H1 (cell line): Measurements from ENCODE around the gene HMGN3. TPM values are rescaled to one million over a fixed set of nuclear protein-coding genes. Genes with fewer than 3 reads are reported as not detected.

ENCODE experiments used
- RNF2 ChIP-seq: fragments of 200-900, 300-1000 bp; sonication (generic); IDR thresholded peaks from 2 replicates; pipeline ENCODE4 v1.7.1; 2016; ENCODE audit warnings: borderline replicate concordance, low read depth, mild to moderate bottlenecking, antibody characterized with exemption, low read length; ENCODE audit not compliant: poor library complexity, severe bottlenecking; ENCODE audit errors: missing control alignments
- polyA plus RNA-seq, 7 experiments: library from polyadenylated mRNA; depleted of rRNA in 3 of 7; stranded (reverse) in 5 of 7; unstranded in 2 of 7; fragments of >200 nt in 5 of 7; fragments of 200-250 nt in 2 of 7; gene quantifications; 1 replicate in 5 of 7; 2 replicates in 1 of 7; 4 replicates in 1 of 7; pipeline versions ENCODE4 v1.2.1 to v1.2.3, GENCODE V29; 2011 to 2013; ENCODE audit warnings: missing spikeins in 2 of 7, mixed read lengths in 2 of 7
- total RNA-seq: library from RNA; stranded (reverse); fragmentation: NEBNext Ultra II Directional; extraction: Animal tissue kit (Norgen Biotek cat#: 25700); gene quantifications from 2 replicates; pipeline ENCODE4 v1.2.1, GENCODE V29; 2021

HMGN3 gene
- total and polyA plus RNA-seq, 2 of the 8 experiments (the other 6 are each of a cell fraction or from before 2014, with no cell fraction given), result 84.4 to 167 TPM

GRCh38 chr6:79236711-79237110 is 2.2 kb upstream of the HMGN3 start (continued):
- no peak for TF ChIP-seq RNF2
